Uterus (tissue), 2 donors: ENCODE measurements around the gene ASPRV1.

ENCODE experiments used
- CTCF ChIP-seq, 4 experiments: fragments of 200-600 bp in 2 of 4; fragments of 450-650 bp in 2 of 4; sonication (generic) in 2 of 4; IDR thresholded peaks; one replicate each; pipeline ENCODE4 v1.5.1; 2016 to 2019; ENCODE audit warnings: antibody characterized with exemption in 4 of 4, mild to moderate bottlenecking in 2 of 4, moderate library complexity in 1 of 4
- POLR2A ChIP-seq, 2 donors: fragments of 450-650 bp; IDR thresholded peaks; one replicate each; pipeline ENCODE4 v1.6.1; 2016; ENCODE audit warnings: antibody characterized with exemption in 2 of 2, mild to moderate bottlenecking in 1 of 2, moderate library complexity in 1 of 2

GRCh38 chr2:69931832-69932595, 29.4 kb downstream of the ASPRV1 start:
- no peak for TF ChIP-seq POLR2A (IDR thresholded peaks at IDR 0.05)
- TF ChIP-seq CTCF (IDR thresholded peaks at IDR 0.05) = no peak
